Nephron progenitor cell (in vitro differentiated cells): ENCODE data around the gene RNGTT.

Experiments used
- DNase-seq: peaks from one replicate; pipeline ENCODE4 v3.0.0; 2021
- H3K27ac Mint-ChIP-seq: 2 replicates; pipeline ENCODE4 v1.8.0; 2021; ENCODE audit warnings: mild to moderate bottlenecking, moderate library complexity, mixed read lengths
- H3K27me3 Mint-ChIP-seq: 2 replicates; pipeline ENCODE4 v1.8.0; 2021; ENCODE audit warnings: mild to moderate bottlenecking, low read depth, mixed read lengths; ENCODE audit not compliant: poor library complexity
- H3K36me3 Mint-ChIP-seq: 2 replicates; pipeline ENCODE4 v1.8.0; 2021; ENCODE audit warnings: low read depth, mixed read lengths
- H3K4me1 Mint-ChIP-seq: 2 replicates; pipeline ENCODE4 v1.8.0; 2021; ENCODE audit warnings: mixed read lengths
- H3K4me3 Mint-ChIP-seq: 2 replicates; pipeline ENCODE4 v1.8.0; 2021; ENCODE audit warnings: mild to moderate bottlenecking, moderate library complexity, mixed read lengths
- H3K9me3 Mint-ChIP-seq: 2 replicates; pipeline ENCODE4 v1.8.0; 2021; ENCODE audit warnings: mild to moderate bottlenecking, moderate library complexity, mixed read lengths
- TF ChIP-seq, protein P1 (sequence below): fragments of 200-600 bp; sonication (generic); IDR thresholded peaks from 2 replicates; pipeline ENCODE4 v1.5.0; 2021; ENCODE audit warnings: antibody characterized with exemption

Gene RNGTT

DNA sequence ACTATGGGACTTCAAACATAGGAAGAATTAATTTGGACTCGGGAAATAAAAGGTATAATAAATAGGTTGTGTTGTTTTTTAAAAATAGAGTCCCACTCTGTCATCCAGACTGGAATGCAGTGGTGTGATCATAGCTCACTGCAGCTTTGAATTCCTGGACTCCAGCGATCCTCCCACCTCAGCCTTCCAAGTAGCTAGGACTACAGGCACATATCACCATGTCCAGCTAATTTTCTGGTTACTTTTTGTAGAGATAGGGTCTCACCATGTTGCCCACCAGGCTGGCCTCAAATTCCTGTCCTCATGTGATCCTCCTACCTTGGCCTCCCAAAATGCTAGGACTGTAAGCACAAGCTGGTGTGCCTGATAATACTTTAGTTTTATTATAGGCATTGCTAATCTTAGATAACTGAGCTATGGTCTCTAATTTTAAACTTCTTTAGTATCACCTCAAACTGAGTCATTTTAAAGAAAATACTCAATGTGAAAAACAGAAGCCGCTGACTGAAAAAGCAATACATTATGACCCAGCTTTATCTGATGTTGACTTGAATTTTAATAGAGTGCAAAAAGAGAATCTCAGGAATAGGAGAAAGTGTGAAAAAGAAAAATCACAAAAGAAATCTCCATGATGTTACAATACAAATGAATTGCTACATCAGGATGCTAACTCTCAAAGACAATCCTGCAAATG is 251.0 kb downstream of the RNGTT start:
- TF ChIP-seq, protein P1, sequence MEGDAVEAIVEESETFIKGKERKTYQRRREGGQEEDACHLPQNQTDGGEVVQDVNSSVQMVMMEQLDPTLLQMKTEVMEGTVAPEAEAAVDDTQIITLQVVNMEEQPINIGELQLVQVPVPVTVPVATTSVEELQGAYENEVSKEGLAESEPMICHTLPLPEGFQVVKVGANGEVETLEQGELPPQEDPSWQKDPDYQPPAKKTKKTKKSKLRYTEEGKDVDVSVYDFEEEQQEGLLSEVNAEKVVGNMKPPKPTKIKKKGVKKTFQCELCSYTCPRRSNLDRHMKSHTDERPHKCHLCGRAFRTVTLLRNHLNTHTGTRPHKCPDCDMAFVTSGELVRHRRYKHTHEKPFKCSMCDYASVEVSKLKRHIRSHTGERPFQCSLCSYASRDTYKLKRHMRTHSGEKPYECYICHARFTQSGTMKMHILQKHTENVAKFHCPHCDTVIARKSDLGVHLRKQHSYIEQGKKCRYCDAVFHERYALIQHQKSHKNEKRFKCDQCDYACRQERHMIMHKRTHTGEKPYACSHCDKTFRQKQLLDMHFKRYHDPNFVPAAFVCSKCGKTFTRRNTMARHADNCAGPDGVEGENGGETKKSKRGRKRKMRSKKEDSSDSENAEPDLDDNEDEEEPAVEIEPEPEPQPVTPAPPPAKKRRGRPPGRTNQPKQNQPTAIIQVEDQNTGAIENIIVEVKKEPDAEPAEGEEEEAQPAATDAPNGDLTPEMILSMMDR: no peak
- H3K4me1 Mint-ChIP-seq: no peaks in the 10 kb centered on the region
- H3K27ac Mint-ChIP-seq: no peak overlapping the region
- no peak overlapping the region for H3K4me3 Mint-ChIP-seq
- H3K9me3 Mint-ChIP-seq: peaks cover 7% of the 10 kb centered on the region
- no peaks in the 10 kb centered on the region for H3K27me3 Mint-ChIP-seq
- H3K36me3 Mint-ChIP-seq: peaks cover 20% of the 10 kb centered on the region
- DNase-seq: no peak

DNA sequence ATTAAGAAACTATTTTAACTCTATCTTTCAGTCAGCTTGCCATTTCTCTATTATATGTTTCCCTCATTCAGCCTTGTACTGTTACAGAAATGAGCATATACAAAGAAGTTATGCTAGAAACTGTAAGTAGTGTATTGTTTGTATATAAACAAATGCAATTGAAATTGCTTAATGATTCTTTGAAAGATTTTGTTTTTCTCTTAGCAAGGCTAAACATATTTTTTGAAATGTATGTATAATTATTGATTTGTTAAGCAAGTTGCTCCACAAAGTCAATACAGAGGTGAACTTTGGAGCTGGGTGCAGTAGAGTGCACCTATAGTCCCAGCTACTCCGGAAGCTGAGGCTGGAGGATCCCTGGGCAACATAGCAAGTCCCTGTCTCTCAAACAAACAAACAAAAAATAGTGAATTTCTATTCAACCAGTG is 253.6 kb downstream of the RNGTT start:
- H3K36me3 Mint-ChIP-seq: peaks cover 8% of the 10 kb centered on the region
- no peaks in the 10 kb centered on the region for H3K4me1 Mint-ChIP-seq
- no peak overlapping the region for H3K27ac Mint-ChIP-seq
- DNase-seq: no peak
- H3K9me3 Mint-ChIP-seq: no peaks in the 10 kb centered on the region
- H3K4me3 Mint-ChIP-seq: no peak overlapping the region
- no peaks in the 10 kb centered on the region for H3K27me3 Mint-ChIP-seq
- TF ChIP-seq, protein P1: no peak

DNA sequence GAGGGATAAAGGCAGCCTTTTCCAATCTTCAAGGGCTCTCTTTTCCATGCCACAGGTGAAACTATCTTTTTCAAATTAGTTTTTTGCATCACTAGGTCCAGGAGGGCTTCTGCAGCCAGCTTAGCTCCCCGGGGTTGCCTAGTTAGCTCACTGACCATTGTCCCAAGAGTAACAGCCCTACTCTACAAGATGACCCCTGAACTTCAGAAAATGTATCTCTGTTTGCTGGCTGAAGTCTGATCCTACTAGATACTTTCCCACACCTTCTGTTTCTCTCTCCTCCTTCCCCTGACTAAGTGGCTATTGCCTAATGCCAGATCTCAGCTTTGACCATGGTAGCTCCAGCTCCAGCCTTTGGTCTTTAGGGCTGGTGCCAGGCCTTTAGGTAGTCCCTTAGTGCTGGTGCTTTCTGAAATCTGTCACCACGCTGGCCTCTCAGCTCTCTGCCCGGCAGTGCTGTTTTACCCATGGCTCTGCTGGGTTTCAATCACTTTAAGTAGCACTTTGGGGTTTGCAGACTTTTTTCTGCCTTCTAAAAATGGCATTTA is 255.1 kb downstream of the RNGTT start:
- peak overlapping the region; percentile 83 for H3K27ac Mint-ChIP-seq

DNA sequence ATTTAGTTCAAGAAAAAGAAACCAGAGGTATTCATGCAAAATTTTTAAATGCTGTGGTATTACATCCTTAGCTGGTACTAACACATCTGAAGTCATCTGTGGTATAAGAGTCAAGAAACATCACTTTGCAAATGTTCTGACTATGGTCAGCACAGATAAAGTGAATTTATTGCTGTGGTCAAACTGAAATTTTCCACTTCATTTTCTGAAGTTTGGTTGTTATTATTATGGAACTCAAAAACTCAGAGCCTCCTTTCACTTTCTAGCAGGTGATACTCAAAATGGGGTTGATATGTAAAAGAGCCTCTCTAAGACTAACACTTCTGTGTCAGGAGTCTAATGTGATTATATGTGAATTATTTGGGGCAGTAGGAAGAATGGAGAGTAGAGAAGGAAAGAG is 257.8 kb downstream of the RNGTT start:
- no peak overlapping the region for H3K4me3 Mint-ChIP-seq
- peaks cover 7% of the 10 kb centered on the region for H3K36me3 Mint-ChIP-seq
- no peak overlapping the region for H3K27ac Mint-ChIP-seq
- no peaks in the 10 kb centered on the region for H3K27me3 Mint-ChIP-seq
- no peaks in the 10 kb centered on the region for H3K9me3 Mint-ChIP-seq
- TF ChIP-seq, protein P1: no peak
- DNase-seq: no peak
- H3K4me1 Mint-ChIP-seq: no peaks in the 10 kb centered on the region

More for the DNA sequence above, 255.1 kb downstream of the RNGTT start:
- TF ChIP-seq, protein P1: no peak
- Mint-ChIP-seq H3K4me1 (no peaks in the 10 kb centered on the region), H3K27me3 (no peaks in the 10 kb centered on the region), H3K4me3 (no peak overlapping the region), H3K36me3 (peaks cover 7% of the 10 kb centered on the region), H3K9me3 (no peaks in the 10 kb centered on the region)
- DNase-seq: no peak

DNA sequence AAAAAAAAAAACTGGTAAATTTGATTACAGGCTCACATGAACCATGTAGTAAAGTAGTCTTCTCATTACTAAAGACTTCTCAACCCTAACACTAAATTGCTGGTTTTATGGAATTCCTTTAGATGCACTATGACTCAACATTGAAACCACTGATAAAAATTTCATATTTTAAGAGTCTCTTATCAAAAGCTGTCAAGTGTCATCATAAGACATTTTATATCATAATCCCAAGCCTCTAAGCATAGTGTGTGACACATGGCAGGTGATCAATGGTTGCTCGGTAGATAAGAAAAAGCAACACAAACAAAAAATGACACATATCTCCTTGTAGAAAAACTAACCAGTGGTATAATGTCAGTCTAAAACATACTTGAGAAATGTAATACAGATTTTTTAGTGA is 258.4 kb downstream of the RNGTT start:
- Mint-ChIP-seq H3K36me3 (peaks cover 7% of the 10 kb centered on the region), H3K4me1 (no peaks in the 10 kb centered on the region), H3K27ac (no peak overlapping the region), H3K9me3 (no peaks in the 10 kb centered on the region), H3K4me3 (no peak overlapping the region), H3K27me3 (no peaks in the 10 kb centered on the region)
- TF ChIP-seq, protein P1: no peak
- no peak for DNase-seq
